Measurements from ENCODE around the gene CDK18.

The CDK18 gene

DNA sequence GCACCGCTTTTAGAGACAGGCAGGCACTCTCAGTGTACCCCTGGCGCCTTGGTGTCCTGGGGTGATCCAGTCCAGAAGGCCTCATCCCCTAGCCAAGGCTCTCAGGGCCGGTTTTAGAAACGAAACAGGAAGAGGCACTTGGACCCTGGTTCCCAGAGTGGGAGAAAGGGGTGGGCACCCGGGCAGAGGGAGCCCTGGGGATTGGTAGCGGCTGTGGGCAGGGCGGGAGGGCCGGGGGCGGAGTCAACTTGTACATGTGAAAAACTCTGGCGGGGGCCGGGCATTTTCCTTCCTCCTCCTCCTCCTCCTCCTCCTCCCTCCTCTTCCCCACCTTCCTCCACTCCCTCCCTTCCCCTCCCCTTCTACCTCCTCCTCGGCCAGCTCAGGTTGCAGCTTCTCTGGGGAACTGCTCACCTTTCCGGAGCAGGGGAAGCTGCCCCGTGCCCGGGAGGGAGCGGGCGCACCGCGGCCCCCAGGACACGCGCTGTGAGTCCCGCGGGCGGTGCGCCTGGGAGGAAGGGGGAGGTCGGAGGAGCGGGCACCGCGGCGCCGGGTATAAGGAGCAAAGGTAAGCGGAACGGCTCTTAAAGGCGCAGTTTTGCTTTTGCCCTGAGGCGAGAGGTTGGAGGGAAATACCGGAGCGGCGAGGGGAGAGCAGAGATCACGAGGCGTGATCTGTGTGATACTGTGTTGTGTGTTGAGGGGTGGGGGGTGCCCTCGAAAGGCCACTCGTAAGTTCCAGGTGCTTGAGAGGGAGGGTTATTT lies at the start of gene CDK18:
CDK18 (plus strand) TSS at position 359 of the 765 bp plus-strand sequence. CDS start 18,499 bp downstream, outside the sequence.
- Mint-ChIP-seq H3K27me3 (peaks cover 6% of the 10 kb centered on the region), H3K4me3 (peak within 1 kb of the TSS; percentile 85), H3K27ac (peak within 1 kb of the TSS; percentile 45), H3K36me3 (no peaks in the 10 kb centered on the region), H3K4me1 (peaks cover 10% of the 10 kb centered on the region), H3K9me3 (no peaks in the 10 kb centered on the region)
- DNase-seq (ENCODE audit: low spot score in 2 of 2) (no peak), ATAC-seq (ENCODE audit: low read depth) (peak; percentile 86)

DNA sequence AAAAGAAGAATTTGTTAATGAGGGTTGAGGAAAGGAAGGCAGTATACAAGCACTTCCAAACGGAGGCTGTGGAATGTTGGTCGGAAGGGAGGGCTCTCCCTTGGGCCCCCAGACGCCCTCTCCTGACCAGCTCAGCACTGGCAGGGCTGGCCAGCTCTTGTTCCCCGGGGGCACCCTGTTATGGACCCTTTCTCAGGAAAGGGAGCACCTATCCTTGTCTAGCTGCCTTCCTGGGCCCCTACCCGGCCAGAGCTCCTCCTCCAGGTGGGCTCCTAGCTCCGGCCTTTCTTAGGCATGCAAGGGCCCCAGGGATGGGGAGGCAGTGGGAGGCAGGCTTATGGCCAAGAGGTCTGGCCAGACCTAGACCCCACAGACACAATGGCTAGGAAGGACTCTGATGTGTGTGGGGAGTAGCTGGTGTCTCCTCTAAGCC lies 49.5 kb upstream of the CDK18 start:
- H3K4me1 Mint-ChIP-seq: peaks cover 9% of the 10 kb centered on the region
- no peak for ATAC-seq (ENCODE audit: low read depth)
- no peak for DNase-seq (ENCODE audit: low spot score in 2 of 2)
- peaks cover 50% of the 10 kb centered on the region for H3K27me3 Mint-ChIP-seq
- H3K36me3 Mint-ChIP-seq: no peaks in the 10 kb centered on the region
- H3K27ac Mint-ChIP-seq: no peak overlapping the region
- no peaks in the 10 kb centered on the region for H3K9me3 Mint-ChIP-seq
- no peak overlapping the region for H3K4me3 Mint-ChIP-seq

DNA sequence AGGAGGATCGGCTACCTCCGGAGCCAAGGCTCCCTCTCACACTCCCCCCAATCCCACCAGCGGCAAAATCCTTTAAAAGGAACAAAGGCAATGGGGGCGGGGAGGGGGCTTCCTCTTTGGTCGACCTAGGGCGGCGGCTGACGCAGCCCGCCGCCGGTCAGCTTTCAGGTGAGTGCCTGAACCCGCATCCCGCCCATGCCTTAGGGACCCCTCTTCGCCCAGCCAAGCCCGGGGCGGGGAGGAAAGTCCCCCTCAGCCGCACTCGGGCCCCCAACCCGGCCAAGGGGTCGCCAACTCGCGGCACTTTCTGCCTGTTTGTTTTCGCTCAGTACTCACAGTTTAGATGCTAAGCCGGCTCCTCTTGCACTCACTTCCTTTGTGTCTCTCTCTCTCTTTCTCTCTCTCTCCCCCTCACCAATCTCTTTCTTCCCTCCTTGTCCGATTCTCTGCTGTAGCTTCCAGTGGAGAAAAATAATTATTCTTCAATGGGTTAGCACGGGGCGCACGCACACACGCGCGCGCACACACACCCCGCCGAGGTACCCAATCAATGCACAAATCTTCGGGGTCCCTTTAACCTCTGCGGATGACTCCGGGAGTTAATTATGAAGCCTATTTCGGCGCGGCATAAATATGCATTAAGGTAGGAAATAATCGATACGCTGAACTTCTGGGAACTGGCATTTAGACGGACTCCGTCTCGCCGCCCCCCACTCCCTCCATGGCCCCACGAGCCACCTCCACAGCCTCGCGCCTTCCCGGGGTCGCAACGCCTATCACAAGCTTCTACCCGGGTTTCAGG lies 48.7 kb upstream of the CDK18 start, which contains the start of gene BLACAT1:
BLACAT1 (minus strand) TSS at position 465 of the 802 bp plus-strand sequence.
- ATAC-seq (ENCODE audit: low read depth) (no peak), DNase-seq (ENCODE audit: low spot score in 2 of 2) (no peak)
- no peaks in the 10 kb centered on the region for H3K9me3 Mint-ChIP-seq
- peaks cover 9% of the 10 kb centered on the region for H3K4me1 Mint-ChIP-seq
- H3K4me3 Mint-ChIP-seq: peak within 1 kb of the TSS; percentile 79
- H3K27ac Mint-ChIP-seq: no peak within 1 kb of the TSS
- H3K27me3 Mint-ChIP-seq: peaks cover 47% of the 10 kb centered on the region
- no peaks in the 10 kb centered on the region for H3K36me3 Mint-ChIP-seq

DNA sequence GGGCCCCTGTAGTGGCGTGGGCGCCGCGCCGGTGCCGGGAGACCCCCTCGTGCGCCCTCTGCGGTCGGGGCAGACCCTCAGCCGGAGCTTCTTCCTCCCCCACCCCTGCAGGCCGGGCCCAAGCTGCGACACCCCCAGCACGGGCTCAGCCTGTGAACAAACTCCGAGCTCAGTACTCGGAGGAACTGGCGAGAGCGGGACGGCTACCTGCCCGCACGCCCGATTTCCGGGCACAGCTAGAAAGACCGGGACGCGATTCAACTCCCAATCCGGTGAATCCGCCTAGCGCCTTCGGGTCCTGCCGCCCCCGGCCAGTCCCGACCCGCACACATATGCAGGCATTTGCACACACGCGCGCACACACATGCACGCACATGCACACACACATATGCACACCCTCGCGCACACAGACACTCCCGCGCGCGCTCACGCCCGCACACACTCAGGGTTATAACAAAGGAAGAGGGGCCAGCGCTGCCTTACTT lies 48.0 kb upstream of the CDK18 start:
- peaks cover 7% of the 10 kb centered on the region for H3K4me1 Mint-ChIP-seq
- peak overlapping the region; percentile 79 for H3K4me3 Mint-ChIP-seq
- DNase-seq (ENCODE audit: low spot score in 2 of 2) (no peak), ATAC-seq (ENCODE audit: low read depth) (peak; percentile 46)
- no peak overlapping the region for H3K27ac Mint-ChIP-seq
- H3K27me3 Mint-ChIP-seq: peaks cover 42% of the 10 kb centered on the region
- H3K36me3 Mint-ChIP-seq: no peaks in the 10 kb centered on the region
- H3K9me3 Mint-ChIP-seq: no peaks in the 10 kb centered on the region

DNA sequence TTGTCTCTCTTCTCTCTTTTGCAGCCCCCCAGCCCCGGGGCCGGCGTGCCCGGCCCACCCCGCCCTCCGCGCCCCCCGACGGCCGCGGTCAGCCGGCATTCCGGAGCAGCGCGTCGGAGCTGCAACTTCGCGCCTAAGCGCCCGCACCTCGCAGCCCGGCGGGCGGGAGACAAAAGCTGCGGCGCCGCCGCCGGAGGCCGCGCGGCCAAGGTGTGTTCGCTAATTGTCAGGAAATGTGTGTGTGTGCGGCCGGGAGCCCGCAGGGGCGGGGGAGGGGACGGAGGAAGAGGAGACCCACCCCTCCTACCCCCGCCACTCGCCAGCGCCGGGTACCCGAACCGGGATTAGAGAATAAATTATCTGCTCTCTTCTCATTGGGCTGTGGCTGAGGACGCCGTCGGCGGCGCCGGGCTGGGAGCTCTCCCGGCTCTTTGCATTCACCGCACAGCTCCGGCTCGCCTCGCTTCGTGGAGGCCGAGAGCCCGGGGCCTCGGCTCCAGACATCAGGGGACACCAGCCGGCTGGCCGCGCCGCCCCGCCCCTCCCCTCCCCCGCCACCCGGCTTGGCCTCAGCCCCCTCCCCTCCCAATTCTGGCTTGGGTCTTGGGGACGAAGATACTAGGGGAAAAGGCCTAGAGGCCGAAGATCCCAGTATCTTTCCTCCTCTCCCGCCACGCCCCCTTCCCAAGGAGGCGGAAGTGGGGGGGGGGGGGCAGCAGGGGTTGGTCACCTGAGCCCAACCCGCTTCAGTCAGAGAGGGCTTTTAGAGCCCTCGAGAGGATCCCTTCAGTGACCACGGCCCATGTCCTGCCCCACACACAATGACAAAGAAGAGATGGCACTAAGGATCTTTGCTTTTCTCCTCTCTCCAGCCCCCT lies 47.4 kb upstream of the CDK18 start:
- H3K4me1 Mint-ChIP-seq: peaks cover 7% of the 10 kb centered on the region
- H3K27ac Mint-ChIP-seq: no peak overlapping the region
- H3K36me3 Mint-ChIP-seq: no peaks in the 10 kb centered on the region
- ATAC-seq (ENCODE audit: low read depth) (peak; percentile 37), DNase-seq (ENCODE audit: low spot score in 2 of 2) (no peak)
- peaks cover 42% of the 10 kb centered on the region for H3K27me3 Mint-ChIP-seq
- H3K9me3 Mint-ChIP-seq: no peaks in the 10 kb centered on the region
- peak overlapping the region; percentile 79 for H3K4me3 Mint-ChIP-seq

DNA sequence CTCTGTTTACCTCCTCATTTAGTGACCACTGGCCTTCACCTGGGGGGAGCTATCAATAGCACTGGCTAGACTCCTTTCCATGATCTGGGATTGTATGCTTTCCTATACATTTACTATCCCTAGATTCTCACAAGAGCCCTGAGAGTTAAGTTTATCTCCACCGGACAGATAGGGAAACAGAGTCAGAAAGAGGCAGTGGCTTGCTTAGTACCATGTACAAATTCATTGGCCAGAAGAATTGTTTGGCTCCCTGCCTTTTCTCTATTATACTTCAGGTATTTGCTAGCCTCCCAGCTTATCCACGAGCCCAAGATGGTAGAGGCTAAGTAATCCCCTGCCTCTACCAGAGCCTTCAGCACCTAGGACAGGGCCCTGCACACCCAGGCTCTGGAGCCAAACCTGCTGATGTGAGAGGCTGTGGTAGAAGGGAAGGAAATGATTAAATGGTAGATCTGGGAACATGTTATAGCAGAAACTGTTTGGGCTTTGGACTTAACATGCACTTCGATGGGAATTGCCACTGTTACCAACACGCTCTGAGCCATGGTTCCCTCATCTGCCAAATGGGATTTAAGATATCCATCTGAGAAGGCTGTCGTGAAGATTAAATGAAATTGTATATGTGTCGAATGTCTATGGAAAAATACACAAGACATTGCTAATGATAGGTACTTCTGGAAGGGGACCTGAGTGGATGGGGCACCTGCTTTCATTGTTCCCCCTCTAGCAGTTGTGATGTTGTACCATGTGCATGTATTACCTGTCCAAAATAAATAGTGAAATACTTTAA lies 45.5 kb upstream of the CDK18 start:
- Mint-ChIP-seq H3K27me3 (peaks cover 34% of the 10 kb centered on the region), H3K9me3 (no peaks in the 10 kb centered on the region), H3K4me1 (peaks cover 7% of the 10 kb centered on the region), H3K36me3 (no peaks in the 10 kb centered on the region), H3K4me3 (no peak overlapping the region), H3K27ac (no peak overlapping the region)
- DNase-seq (ENCODE audit: low spot score in 2 of 2) (no peak), ATAC-seq (ENCODE audit: low read depth) (peak; percentile 61)

DNA sequence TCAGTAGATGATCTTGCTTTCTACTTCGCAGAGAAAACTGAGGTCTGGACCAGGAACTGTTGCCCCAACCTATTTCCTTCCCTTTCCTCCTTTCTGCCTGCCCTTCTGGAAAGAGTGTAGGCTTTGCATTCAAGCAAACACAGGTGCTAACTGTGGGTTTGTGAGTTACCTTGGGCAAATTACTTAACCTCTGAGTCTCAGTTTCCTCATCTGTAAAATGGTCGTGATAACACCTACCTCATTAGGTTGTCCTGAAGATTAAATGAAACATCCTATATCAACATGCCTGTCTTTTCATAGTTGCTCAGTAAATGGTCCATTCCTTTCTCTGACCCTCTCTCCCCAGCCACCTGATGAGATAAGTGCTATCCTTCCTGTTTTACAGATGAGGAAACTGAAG lies 39.1 kb upstream of the CDK18 start:
- Mint-ChIP-seq H3K4me1 (no peaks in the 10 kb centered on the region), H3K4me3 (no peak overlapping the region), H3K27me3 (peaks cover 14% of the 10 kb centered on the region), H3K9me3 (no peaks in the 10 kb centered on the region), H3K27ac (no peak overlapping the region), H3K36me3 (no peaks in the 10 kb centered on the region)
- no peak for DNase-seq (ENCODE audit: low spot score in 2 of 2)
- ATAC-seq (ENCODE audit: low read depth): no peak

DNA sequence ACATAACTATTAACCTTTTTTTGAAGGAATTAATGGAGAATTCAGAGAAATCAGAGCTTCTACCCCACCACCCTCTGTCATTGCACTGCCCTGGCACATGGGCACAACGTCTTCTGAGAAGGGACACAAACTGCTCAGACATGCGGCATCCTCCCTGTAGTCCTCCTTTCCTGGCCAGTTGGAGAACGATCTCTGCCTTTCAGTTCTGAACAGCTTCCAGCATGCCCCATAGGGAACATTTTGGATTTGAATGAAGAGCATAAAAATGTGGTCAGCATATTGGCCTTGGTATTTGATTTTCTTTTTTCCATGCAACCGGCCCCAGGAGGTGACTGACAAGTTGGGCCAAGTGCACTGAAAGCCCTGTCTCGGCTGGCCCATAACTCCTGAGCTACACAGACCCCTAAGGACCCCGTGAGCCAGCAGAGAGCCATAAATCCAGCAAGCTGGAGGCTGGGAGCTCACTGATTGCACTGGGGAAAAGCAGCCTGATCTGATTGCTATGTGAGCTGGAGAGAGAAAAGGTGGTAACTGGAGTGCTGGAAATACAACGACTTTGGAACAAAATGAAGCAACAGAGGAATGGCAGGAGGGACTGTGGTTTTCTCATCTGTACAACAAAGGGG lies 37.8 kb upstream of the CDK18 start:
- no peak overlapping the region for H3K27ac Mint-ChIP-seq
- H3K9me3 Mint-ChIP-seq: no peaks in the 10 kb centered on the region
- DNase-seq (ENCODE audit: low spot score in 2 of 2): no peak

DNA sequence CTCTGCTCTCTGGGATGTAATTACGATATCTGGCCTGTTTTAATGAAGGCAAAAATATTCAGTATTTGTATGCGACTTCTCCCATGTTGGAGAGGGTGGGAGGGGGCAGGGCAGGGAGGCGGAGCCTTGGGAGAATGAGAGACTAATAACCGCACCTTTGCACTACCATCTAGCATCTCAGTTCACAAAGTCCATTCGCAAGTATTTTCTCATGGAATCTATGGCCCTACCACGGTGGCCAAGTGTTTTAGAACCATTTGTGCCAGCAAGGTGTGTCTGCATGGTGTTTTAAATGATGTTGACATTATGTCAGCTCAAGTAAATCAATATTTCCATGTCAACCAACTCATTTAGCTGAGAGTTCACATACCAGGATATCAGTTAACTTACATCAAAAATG lies 34.3 kb upstream of the CDK18 start:
- Mint-ChIP-seq H3K36me3 (no peaks in the 10 kb centered on the region), H3K27ac (no peak overlapping the region), H3K9me3 (peaks cover 7% of the 10 kb centered on the region), H3K4me1 (peaks cover 12% of the 10 kb centered on the region), H3K27me3 (peaks cover 28% of the 10 kb centered on the region), H3K4me3 (no peak overlapping the region)
- DNase-seq (ENCODE audit: low spot score in 2 of 2) (no peak), ATAC-seq (ENCODE audit: low read depth) (no peak)

More for the DNA sequence above, 37.8 kb upstream of the CDK18 start:
- no peak for ATAC-seq (ENCODE audit: low read depth)
- no peaks in the 10 kb centered on the region for H3K4me1 Mint-ChIP-seq
- peaks cover 11% of the 10 kb centered on the region for H3K27me3 Mint-ChIP-seq
- H3K36me3 Mint-ChIP-seq: no peaks in the 10 kb centered on the region
- no peak overlapping the region for H3K4me3 Mint-ChIP-seq

DNA sequence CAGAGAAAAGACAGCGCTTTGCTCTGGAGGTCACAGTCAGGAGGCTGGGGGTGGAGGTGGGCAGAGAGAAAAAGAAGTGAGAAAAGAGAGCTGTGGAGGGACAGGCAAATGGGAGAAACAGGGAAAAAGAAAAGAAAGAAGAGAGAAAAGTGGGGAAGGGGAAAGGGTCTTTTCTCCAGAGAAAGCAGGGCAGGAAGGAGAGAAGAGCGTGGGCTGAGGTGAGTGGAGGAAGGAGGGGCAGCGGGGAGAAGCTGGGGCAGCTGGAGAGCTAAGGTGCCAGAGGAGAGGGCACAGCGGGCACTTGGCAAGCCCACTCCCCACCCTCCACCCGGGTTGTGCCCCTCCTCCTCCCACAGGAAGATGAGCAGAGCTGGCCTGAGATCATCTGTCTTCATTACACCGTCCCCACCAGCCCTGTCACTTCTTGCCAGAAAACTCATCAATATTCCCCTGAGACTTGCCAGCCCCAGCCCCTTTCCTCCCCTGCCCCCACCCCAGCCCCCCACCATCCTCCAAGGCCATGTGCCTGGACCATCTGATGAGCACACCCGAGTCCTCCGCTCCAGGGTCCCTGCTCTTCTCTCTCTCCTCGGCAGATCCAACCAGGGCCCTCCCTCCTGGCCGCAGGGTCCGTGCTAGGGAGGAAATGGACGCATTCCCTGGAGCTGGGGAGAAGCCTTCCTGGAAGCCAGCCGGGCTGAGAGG lies 31.6 kb upstream of the CDK18 start:
- Mint-ChIP-seq H3K27ac (no peak overlapping the region), H3K9me3 (peaks cover 16% of the 10 kb centered on the region), H3K4me1 (peaks cover 14% of the 10 kb centered on the region), H3K4me3 (no peak overlapping the region), H3K36me3 (peaks cover 2% of the 10 kb centered on the region), H3K27me3 (peaks cover 28% of the 10 kb centered on the region)
- ATAC-seq (ENCODE audit: low read depth): no peak
- no peak for DNase-seq (ENCODE audit: low spot score in 2 of 2)

DNA sequence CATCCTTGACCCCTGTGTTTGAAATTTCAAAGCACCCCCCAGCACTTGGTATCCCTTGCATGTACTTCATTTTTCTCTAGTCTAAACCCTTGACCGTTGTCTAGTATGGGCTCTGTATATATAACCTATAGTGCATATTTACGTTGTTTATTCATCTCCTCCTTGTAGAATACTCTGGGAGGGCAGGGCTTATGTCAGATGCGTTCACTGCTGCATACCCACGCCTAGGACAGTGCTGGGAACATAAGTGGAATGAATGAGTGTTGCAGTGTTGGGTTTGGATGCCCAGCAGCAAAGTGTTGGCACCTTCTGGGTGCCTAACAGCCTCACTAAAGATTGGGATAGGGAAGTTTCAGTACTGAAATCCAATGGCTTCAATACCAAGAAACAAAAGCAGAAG lies 31.0 kb upstream of the CDK18 start:
- DNase-seq (ENCODE audit: low spot score in 2 of 2) (no peak), ATAC-seq (ENCODE audit: low read depth) (no peak)
- H3K4me1 Mint-ChIP-seq: peaks cover 14% of the 10 kb centered on the region
- H3K27ac Mint-ChIP-seq: no peak overlapping the region
- H3K27me3 Mint-ChIP-seq: peaks cover 27% of the 10 kb centered on the region
- peaks cover 16% of the 10 kb centered on the region for H3K9me3 Mint-ChIP-seq
- no peak overlapping the region for H3K4me3 Mint-ChIP-seq
- peaks cover 2% of the 10 kb centered on the region for H3K36me3 Mint-ChIP-seq

DNA sequence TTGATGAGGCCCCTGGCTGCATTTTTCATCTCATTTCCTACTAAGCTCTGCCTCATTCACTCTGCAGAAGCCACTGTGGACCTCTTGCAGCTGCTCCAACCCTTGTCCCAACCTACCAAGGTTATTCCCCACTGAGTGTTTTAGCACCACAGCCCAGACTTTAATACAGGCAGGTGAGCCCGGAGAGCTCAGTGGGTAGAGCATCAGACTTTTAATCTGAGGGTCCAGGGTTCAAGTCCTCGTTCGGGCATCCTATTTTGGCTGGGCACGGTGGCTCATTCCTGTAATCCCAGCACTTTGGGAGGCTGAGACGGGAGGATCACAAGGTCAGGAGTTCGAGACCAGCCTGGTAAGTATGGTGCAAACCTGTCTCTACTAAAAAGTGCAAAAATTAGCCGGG lies 30.5 kb upstream of the CDK18 start:
- H3K9me3 Mint-ChIP-seq: peaks cover 16% of the 10 kb centered on the region
- no peak overlapping the region for H3K4me3 Mint-ChIP-seq

More for the DNA sequence above, 30.5 kb upstream of the CDK18 start:
- DNase-seq (ENCODE audit: low spot score in 2 of 2) (no peak), ATAC-seq (ENCODE audit: low read depth) (no peak)
- H3K27me3 Mint-ChIP-seq: peaks cover 27% of the 10 kb centered on the region
- H3K4me1 Mint-ChIP-seq: peaks cover 14% of the 10 kb centered on the region
- H3K27ac Mint-ChIP-seq: no peak overlapping the region
- H3K36me3 Mint-ChIP-seq: peaks cover 2% of the 10 kb centered on the region

Measured in memory B cell (primary cell).